H1 (cell line): ENCODE results near the gene SFXN1. TPM values are rescaled to one million over a fixed set of nuclear protein-coding genes. Genes with fewer than 3 reads are reported as not detected.

Experiments used
- CTCF ChIA-PET: fragments of 300-600 bp; sonication (Branson Sonifier 250); formaldehyde crosslinking; loops from one replicate; lab custom pipeline; 2021; ENCODE audit not compliant: partially characterized antibody; lab: Charles Lee
- POLR2A ChIA-PET: fragments of 300-600 bp; sonication (Branson Sonifier 250); formaldehyde crosslinking; loops from one replicate; lab custom pipeline; 2021; ENCODE audit warnings: inconsistent platforms; ENCODE audit not compliant: partially characterized antibody; lab: Charles Lee
- DNase-seq, 2 experiments: peaks; one replicate each; pipeline versions ENCODE4 v3.0.0 to v3.0.0-alpha.2; 2010 to 2022; ENCODE audit warnings: low spot score in 2 of 2, low read depth in 1 of 2, mixed read lengths in 1 of 2
- FAIRE-seq: peaks from 2 replicates; lab custom pipeline; 2011; peaks lifted over from hg19 to GRCh38; lab: Jason Lieb, UNC
- H2AFZ ChIP-seq: 2 replicates; pipeline ENCODE4 v1.8.1; 2012; ENCODE audit warnings: low read length, inconsistent platforms
- H2AK5ac ChIP-seq: 2 replicates; pipeline ENCODE4 v1.6.1; 2013; ENCODE audit warnings: low read depth, low read length
- H2BK120ac ChIP-seq: replicated peaks from 2 replicates; pipeline ENCODE3; 2013; ENCODE audit warnings: low read depth, low read length, inconsistent platforms
- H2BK12ac ChIP-seq: 2 replicates; pipeline ENCODE4 v1.6.1; 2013; ENCODE audit warnings: low read depth, low read length
- H2BK15ac ChIP-seq: 2 replicates; pipeline ENCODE4 v1.6.1; 2013; ENCODE audit warnings: low read length
- H2BK20ac ChIP-seq: 2 replicates; pipeline ENCODE4 v1.6.1; 2013; ENCODE audit warnings: low read length
- H2BK5ac ChIP-seq: 2 replicates; pipeline ENCODE4 v1.6.1; 2013; ENCODE audit warnings: low read depth, low read length
- H3K14ac ChIP-seq: 2 replicates; pipeline ENCODE4 v1.6.1; 2013; ENCODE audit warnings: inconsistent platforms; ENCODE audit not compliant: insufficient read length
- H3K18ac ChIP-seq: 2 replicates; pipeline ENCODE4 v1.6.1; 2013; ENCODE audit warnings: low read length; ENCODE audit errors: extremely low read depth
- H3K23ac ChIP-seq: 2 replicates; pipeline ENCODE4 v1.6.1; 2013; ENCODE audit warnings: inconsistent platforms; ENCODE audit not compliant: insufficient read length
- H3K23me2 ChIP-seq: 2 replicates; pipeline ENCODE4 v1.6.1; 2013; ENCODE audit warnings: low read depth, low read length
- H3K27ac ChIP-seq: 2 replicates; pipeline ENCODE4 v1.6.1; 2011; ENCODE audit warnings: low read depth, low read length, inconsistent platforms
- H3K27me3 ChIP-seq, 4 experiments: replicated peaks in 1 of 4; 1 replicate in 1 of 4; 2 replicates in 3 of 4; pipeline versions ENCODE4 v1.6.1 to v1.8.1; 2011 to 2013; ENCODE audit warnings: low read length in 3 of 4, mild to moderate bottlenecking in 3 of 4, inconsistent platforms in 2 of 4, mixed read lengths in 2 of 4, moderate library complexity in 1 of 4; ENCODE audit not compliant: control insufficient read depth in 3 of 4, insufficient read depth in 3 of 4; ENCODE audit errors: extremely low read depth in 1 of 4
- H3K36me3 ChIP-seq, 4 experiments: 2 replicates each; pipeline versions ENCODE4 v1.6.1 to v1.8.1; 2011 to 2013; ENCODE audit warnings: mild to moderate bottlenecking in 4 of 4, low read length in 3 of 4, moderate library complexity in 2 of 4, control low read depth in 1 of 4, inconsistent platforms in 1 of 4; ENCODE audit not compliant: insufficient read depth in 4 of 4, control insufficient read depth in 2 of 4
- H3K4ac ChIP-seq: replicated peaks from 2 replicates; pipeline ENCODE3; 2013; ENCODE audit warnings: low read length, low read depth, mixed read lengths, inconsistent platforms; ENCODE audit not compliant: insufficient read length
- H3K4me1 ChIP-seq, 4 experiments: replicated peaks in 1 of 4; 1 replicate in 1 of 4; 2 replicates in 3 of 4; pipeline versions ENCODE4 v1.6.1 to v1.8.1; 2011 to 2013; ENCODE audit warnings: low read length in 3 of 4, inconsistent platforms in 2 of 4, mixed read lengths in 1 of 4; ENCODE audit not compliant: insufficient read depth in 4 of 4, control insufficient read depth in 3 of 4
- H3K4me2 ChIP-seq, 2 experiments: 2 replicates each; pipeline versions ENCODE4 v1.6.1 to v1.8.1; 2011 to 2013; ENCODE audit warnings: low read depth in 2 of 2, low read length in 2 of 2, control low read depth in 1 of 2, inconsistent platforms in 1 of 2, mild to moderate bottlenecking in 1 of 2; ENCODE audit not compliant: insufficient read depth in 1 of 2
- H3K4me3 ChIP-seq, 4 experiments: fragments of 200-600, 300-600 bp in 1 of 4; sonication (generic), shearing (Covaris generic), sonication (Bioruptor Twin) in 1 of 4; 2 replicates each; pipeline versions ENCODE4 v1.5.1 to v1.8.1; 2011 to 2016; ENCODE audit warnings: low read length in 4 of 4, low read depth in 3 of 4, control low read depth in 2 of 4, inconsistent platforms in 2 of 4, mild to moderate bottlenecking in 2 of 4, mixed read lengths in 1 of 4, moderate library complexity in 1 of 4; ENCODE audit not compliant: insufficient read depth in 2 of 4; ENCODE audit errors: extremely low read depth in 1 of 4
- H3K56ac ChIP-seq: replicated peaks from 2 replicates; pipeline ENCODE3; 2013; ENCODE audit warnings: low read depth, mild to moderate bottlenecking, mixed read lengths, low read length, inconsistent platforms; ENCODE audit not compliant: insufficient read length
- H3K79me1 ChIP-seq: 2 replicates; pipeline ENCODE4 v1.6.1; 2013; ENCODE audit warnings: low read depth, low read length, control low read depth
- H3K79me2 ChIP-seq, 2 experiments: 2 replicates each; pipeline versions ENCODE4 v1.6.1 to v1.8.1; 2012 to 2013; ENCODE audit warnings: low read length in 2 of 2, mild to moderate bottlenecking in 2 of 2, inconsistent platforms in 1 of 2; ENCODE audit not compliant: insufficient read depth in 2 of 2, control insufficient read depth in 1 of 2
- H3K9ac ChIP-seq, 4 experiments: replicated peaks in 1 of 4; 1 replicate in 1 of 4; 2 replicates in 3 of 4; pipeline versions ENCODE4 v1.6.1 to v1.8.1; 2011 to 2013; ENCODE audit warnings: low read depth in 3 of 4, low read length in 3 of 4, control low read depth in 2 of 4, mild to moderate bottlenecking in 2 of 4, moderate library complexity in 2 of 4, inconsistent platforms in 1 of 4; ENCODE audit errors: extremely low read depth in 1 of 4
- H3K9me3 ChIP-seq, 2 experiments: 2 replicates each; pipeline versions ENCODE4 v1.6.1 to v1.8.1; 2012 to 2013; ENCODE audit warnings: mild to moderate bottlenecking in 2 of 2, moderate library complexity in 2 of 2, control low read depth in 1 of 2, inconsistent platforms in 1 of 2, low read depth in 1 of 2, low read length in 1 of 2, mixed read lengths in 1 of 2; ENCODE audit not compliant: insufficient read depth in 2 of 2
- H4K20me1 ChIP-seq, 2 experiments: replicated peaks in 1 of 2; 2 replicates each; pipeline versions ENCODE3 to v1.8.1; 2011 to 2013; ENCODE audit warnings: inconsistent platforms in 2 of 2, low read length in 2 of 2, mild to moderate bottlenecking in 1 of 2; ENCODE audit not compliant: insufficient read depth in 2 of 2, control insufficient read depth in 1 of 2
- H4K5ac ChIP-seq: 2 replicates; pipeline ENCODE4 v1.6.1; 2013; ENCODE audit warnings: low read length, low read depth, mixed read lengths, inconsistent platforms; ENCODE audit not compliant: insufficient read length
- H4K8ac ChIP-seq: 2 replicates; pipeline ENCODE4 v1.8.0; 2013; ENCODE audit warnings: mild to moderate bottlenecking, moderate library complexity, low read length, inconsistent platforms; ENCODE audit not compliant: insufficient read depth; ENCODE audit errors: extremely low read depth
- H4K91ac ChIP-seq: replicated peaks from 2 replicates; pipeline ENCODE3; 2013; ENCODE audit warnings: low read length, mixed read lengths, inconsistent platforms; ENCODE audit not compliant: insufficient read length
- CBX8 ChIP-seq: fragments of 300-800, 300-1000 bp; sonication (generic); IDR thresholded peaks from 2 replicates; pipeline ENCODE4 v1.7.1; 2016; ENCODE audit warnings: low read depth, low read length, borderline replicate concordance
- CREB1 ChIP-seq: IDR thresholded peaks from 2 replicates; pipeline ENCODE4 v1.6.1; 2012; ENCODE audit warnings: inconsistent platforms
- E2F6 ChIP-seq: IDR thresholded peaks from 2 replicates; pipeline ENCODE4 v1.6.1; 2012; ENCODE audit warnings: inconsistent platforms
- GABPA ChIP-seq: IDR thresholded peaks from 2 replicates; pipeline ENCODE4 v1.6.1; 2011; ENCODE audit warnings: mild to moderate bottlenecking, low read length, moderate library complexity, borderline replicate concordance; ENCODE audit not compliant: insufficient read depth
- KDM1A ChIP-seq: fragments of 200-600, 300-600 bp; sonication (generic); IDR thresholded peaks from 2 replicates; pipeline ENCODE4 v1.7.1; 2016; ENCODE audit warnings: mild to moderate bottlenecking, low read length, borderline replicate concordance
- MAX ChIP-seq: IDR thresholded peaks from 2 replicates; pipeline ENCODE4 v1.6.1; 2012; ENCODE audit warnings: inconsistent platforms
- SRF ChIP-seq: IDR thresholded peaks from 2 replicates; pipeline ENCODE4 v1.6.1; 2011; ENCODE audit warnings: mild to moderate bottlenecking, low read depth, low read length, moderate library complexity
- WGBS, 2 experiments: shearing (Covaris generic) in 1 of 2; methylation state at CpG; one replicate each; pipeline versions ENCODE4 v1.1.6 to v1.1.7; 2013 to 2015; ENCODE audit warnings: low lambda C conversion rate in 2 of 2, mixed read lengths in 2 of 2, inconsistent platforms in 1 of 2, low coverage in 1 of 2, missing lambda C conversion rate in 1 of 2; ENCODE audit not compliant: insufficient replicate concordance in 2 of 2, insufficient coverage in 1 of 2, insufficient read length in 1 of 2; ENCODE audit errors: extremely low coverage in 1 of 2, missing lambda C conversion rate in 1 of 2; 5-methylcytosine and 5-hydroxymethylcytosine counted together
- polyA plus RNA-seq, 7 experiments: library from polyadenylated mRNA; depleted of rRNA in 3 of 7; stranded (reverse) in 5 of 7; unstranded in 2 of 7; fragments of >200 nt in 5 of 7; fragments of 200-250 nt in 2 of 7; gene quantifications; 1 replicate in 5 of 7; 2 replicates in 1 of 7; 4 replicates in 1 of 7; pipeline versions ENCODE4 v1.2.1 to v1.2.3, GENCODE V29; 2011 to 2013; ENCODE audit warnings: missing spikeins in 2 of 7, mixed read lengths in 2 of 7
- total RNA-seq: library from RNA; stranded (reverse); fragmentation: NEBNext Ultra II Directional; extraction: Animal tissue kit (Norgen Biotek cat#: 25700); gene quantifications from 2 replicates; pipeline ENCODE4 v1.2.1, GENCODE V29; 2021

Gene SFXN1
- total and polyA plus RNA-seq, 2 of the 8 experiments (the other 6 are each of a cell fraction or from before 2014, with no cell fraction given): 72.7 to 97.6 TPM

GRCh38 chr5:175560011-175560410, 81.7 kb downstream of the SFXN1 start:
- ChIA-PET CTCF (interaction anchor here (1.3 to 2.2 kb wide), 3 partner anchors 25 to 170 kb away, joined by 3 to 15 read pairs (median 6); no protein-coding TSS in a partner anchor), POLR2A (interaction anchor here (1.3 to 2.6 kb wide), 2 partner anchors 10 to 11 kb away, joined by 5 to 10 read pairs; no protein-coding TSS in a partner anchor)
- TF ChIP-seq CREB1 (no peak), SRF (no peak), E2F6 (no peak), GABPA (no peak), MAX (no peak), KDM1A (no peak), CBX8 (no peak)
- H3K9ac ChIP-seq: no peak overlapping the region
- no peak overlapping the region for H2BK15ac ChIP-seq
- DNase-seq (no peak), FAIRE-seq (no peak)
- no peaks in the 10 kb centered on the region for H3K79me2 ChIP-seq
- no peak overlapping the region for H4K5ac ChIP-seq
- 80% methylated on average over 2 of the region's 2 CpGs; no CpG with 5 or more reads in 1 of the 2 experiments for WGBS, 2 experiments
- H3K79me1 ChIP-seq: no peaks in the 10 kb centered on the region
- H4K8ac ChIP-seq: no peak overlapping the region
- H3K27me3 ChIP-seq: no peaks in the 10 kb centered on the region
- H3K18ac ChIP-seq: no peak overlapping the region
- H3K23me2 ChIP-seq: no peaks in the 10 kb centered on the region
- no peak overlapping the region for H3K4ac ChIP-seq
- no peak overlapping the region for H2AK5ac ChIP-seq
- no peak overlapping the region for H3K56ac ChIP-seq
- peak overlapping the region; percentile 21 for H2BK120ac ChIP-seq
- H2BK5ac ChIP-seq: peak overlapping the region; percentile 68; the same call in 1 of the 2 replicates
- H2BK12ac ChIP-seq: 0 out of 2 replicates have a peak overlapping the region, but pooled peaks have one; percentile 60
- no peak overlapping the region for H3K23ac ChIP-seq
- no peak overlapping the region for H4K91ac ChIP-seq
- H4K20me1 ChIP-seq: no peaks in the 10 kb centered on the region
- H2AFZ ChIP-seq: no peak overlapping the region
- H3K4me1 ChIP-seq: peaks cover 5 to 14% (median 11%) of the 10 kb centered on the region in 4 experiments; a peak in 6 of 7 replicates
- no peaks in the 10 kb centered on the region for H3K36me3 ChIP-seq
- H3K4me2 ChIP-seq: no peak overlapping the region
- H3K9me3 ChIP-seq: no peaks in the 10 kb centered on the region
- no peak overlapping the region for H3K4me3 ChIP-seq
- no peak overlapping the region for H3K27ac ChIP-seq
- 0 out of 2 replicates have a peak overlapping the region, but pooled peaks have one; percentile 34 for H2BK20ac ChIP-seq
- H3K14ac ChIP-seq: no peak overlapping the region
